A549 (cell line): ENCODE results near the gene CENPU. TPM values are rescaled to one million over a fixed set of nuclear protein-coding genes. Genes with fewer than 3 reads are reported as not detected.

Experiments used
- ATAC-seq, 2 experiments: fragments of 200-7000 bp in 1 of 2; fragments of >200 bp in 1 of 2; cut with Nextera tagmentation in 1 of 2; cut with Tn5 transposase in 1 of 2; 3 replicates each; pipeline versions ENCODE4 v1.8.0 to v1.9.1; 2018 to 2020; ENCODE audit warnings: mild to moderate bottlenecking in 1 of 2, moderate library complexity in 1 of 2
- CTCF ChIA-PET: fragments of 300-600 bp; sonication (Branson Sonifier 250); formaldehyde crosslinking; extraction: SDS; loops from one replicate; lab custom pipeline; 2021; ENCODE audit warnings: antibody characterized with exemption, inconsistent platforms; lab: Yijun Ruan, JAX
- POLR2A ChIA-PET: fragments of 350-600 bp; formaldehyde crosslinking; extraction: SDS; loops from one replicate; lab custom pipeline; 2021; ENCODE audit warnings: antibody characterized with exemption, inconsistent platforms; lab: Yijun Ruan, JAX
- DNase-seq, 2 experiments: peaks; one replicate each; pipeline versions ENCODE4 v3.0.0 to v3.0.0-alpha.2; 2011 to 2016; ENCODE audit warnings: low read depth in 1 of 2, low spot score in 1 of 2
- FAIRE-seq: peaks from 2 replicates; lab custom pipeline; 2011; peaks lifted over from hg19 to GRCh38; lab: Jason Lieb, UNC
- H3K27ac ChIP-seq, 2 experiments: fragments of >200 bp; sonication (Bioruptor Twin); formaldehyde crosslinking; 3 replicates each; pipeline ENCODE4 v1.5.1; 2016 to 2017
- H3K4me1 ChIP-seq: fragments of >200 bp; sonication (Bioruptor Twin); formaldehyde crosslinking; 3 replicates; pipeline ENCODE4 v1.6.1; 2016
- H3K4me2 ChIP-seq: fragments of >200 bp; sonication (Bioruptor Twin); formaldehyde crosslinking; 3 replicates; pipeline ENCODE4 v1.6.1; 2016
- H3K4me3 ChIP-seq: fragments of >200 bp; sonication (Bioruptor Twin); formaldehyde crosslinking; 3 replicates; pipeline ENCODE4 v1.5.1; 2016
- H3K9me3 ChIP-seq: fragments of >200 bp; sonication (Bioruptor Twin); formaldehyde crosslinking; 3 replicates; pipeline ENCODE4 v1.6.1; 2016
- BHLHE40 ChIP-seq: IDR thresholded peaks from 2 replicates; pipeline ENCODE4 v1.6.1; 2012; ENCODE audit warnings: low read depth, low read length, inconsistent platforms
- CBX8 ChIP-seq: fragments of 200-600 bp; sonication (generic); IDR thresholded peaks from 2 replicates; pipeline ENCODE4 v1.6.1; 2016
- EHF ChIP-seq: fragments of 250-450 bp; sonication (Bioruptor Pico); IDR thresholded peaks from 2 replicates; pipeline ENCODE4 v1.5.0; 2020; ENCODE audit warnings: mild to moderate bottlenecking
- EHMT2 ChIP-seq: fragments of 200-600 bp; sonication (generic); IDR thresholded peaks from 2 replicates; pipeline ENCODE4 v1.6.1; 2016; ENCODE audit warnings: antibody characterized with exemption, low read depth, mild to moderate bottlenecking, moderate library complexity
- FOXS1 ChIP-seq: fragments of 250-450 bp; sonication (Bioruptor Pico); IDR thresholded peaks from 2 replicates; pipeline ENCODE4 v1.5.0; 2020; ENCODE audit warnings: mild to moderate bottlenecking, moderate library complexity
- HDAC2 ChIP-seq: fragments of 200-600 bp; sonication (generic); IDR thresholded peaks from 2 replicates; pipeline ENCODE4 v1.6.1; 2016
- HOXA7 ChIP-seq: fragments of 250-450 bp; sonication (Bioruptor Pico); IDR thresholded peaks from 2 replicates; pipeline ENCODE4 v1.5.0; 2020; ENCODE audit warnings: mild to moderate bottlenecking, moderate library complexity
- JUN ChIP-seq, 2 experiments: fragments of >200 bp; sonication (Bioruptor Twin); formaldehyde crosslinking; IDR thresholded peaks; 2 replicates in 1 of 2; 3 replicates in 1 of 2; pipeline ENCODE4 v1.6.1; 2016 to 2017
- KDM1A ChIP-seq: fragments of 200-600 bp; sonication (generic); IDR thresholded peaks from 2 replicates; pipeline ENCODE4 v1.6.1; 2016; ENCODE audit warnings: low read depth, mild to moderate bottlenecking
- KDM5A ChIP-seq: fragments of 200-600 bp; sonication (generic); IDR thresholded peaks from 2 replicates; pipeline ENCODE4 v1.6.1; 2016; ENCODE audit warnings: antibody characterized with exemption, mild to moderate bottlenecking
- NFE2L2 ChIP-seq: fragments of 150-350 bp; conservative IDR thresholded peaks from 2 replicates; pipeline ENCODE4 v1.6.1; 2014; ENCODE audit warnings: low read length
- NPAS2 ChIP-seq: fragments of 250-450 bp; sonication (Bioruptor Pico); IDR thresholded peaks from 2 replicates; pipeline ENCODE4 v1.8.0; 2022; ENCODE audit warnings: mild to moderate bottlenecking, moderate library complexity, borderline replicate concordance
- NR3C1 ChIP-seq: fragments of >200 bp; sonication (Bioruptor Twin); formaldehyde crosslinking; IDR thresholded peaks from 3 replicates; pipeline ENCODE4 v1.6.1; 2017
- POLR2AphosphoS2 ChIP-seq: conservative IDR thresholded peaks from 2 replicates; pipeline ENCODE4 v1.6.1; 2012; ENCODE audit warnings: low read length, improper control_type of control experiment, inconsistent platforms
- RAD21 ChIP-seq, 2 experiments: fragments of >200 bp in 1 of 2; sonication (Bioruptor Twin) in 1 of 2; formaldehyde crosslinking in 1 of 2; IDR thresholded peaks in 1 of 2; conservative IDR thresholded peaks in 1 of 2; 2 replicates in 1 of 2; 3 replicates in 1 of 2; pipeline ENCODE4 v1.6.1; 2012 to 2018; ENCODE audit warnings: inconsistent platforms in 1 of 2
- RFX5 ChIP-seq: fragments of 450-650 bp; IDR thresholded peaks from 2 replicates; pipeline ENCODE4 v1.7.1; 2014; ENCODE audit warnings: antibody characterized with exemption, mild to moderate bottlenecking, moderate library complexity
- RNF2 ChIP-seq: fragments of 200-600 bp; sonication (generic); IDR thresholded peaks from 2 replicates; pipeline ENCODE4 v1.6.1; 2016; ENCODE audit warnings: low read depth, mild to moderate bottlenecking, antibody characterized with exemption, moderate library complexity, borderline replicate concordance
- SREBF2 ChIP-seq: fragments of 450-650 bp; IDR thresholded peaks from 2 replicates; pipeline ENCODE4 v1.6.1; 2014; ENCODE audit warnings: mild to moderate bottlenecking, moderate library complexity
- TFCP2L1 ChIP-seq: fragments of 250-450 bp; sonication (Bioruptor Pico); IDR thresholded peaks from 2 replicates; pipeline ENCODE4 v1.5.0; 2021; ENCODE audit warnings: mild to moderate bottlenecking
- TP53 ChIP-seq: fragments of 250-450 bp; sonication (Bioruptor Pico); IDR thresholded peaks from 2 replicates; pipeline ENCODE4 v1.5.0; 2021; ENCODE audit warnings: mild to moderate bottlenecking, moderate library complexity
- ZC3H11A ChIP-seq: fragments of 450-650 bp; IDR thresholded peaks from 2 replicates; pipeline ENCODE4 v1.6.1; 2014; ENCODE audit warnings: antibody characterized with exemption, mild to moderate bottlenecking
- ZNF302 ChIP-seq: fragments of 250-450 bp; sonication (Bioruptor Pico); IDR thresholded peaks from 2 replicates; pipeline ENCODE4 v1.9.0; 2021; ENCODE audit warnings: inconsistent platforms, mild to moderate bottlenecking, moderate library complexity
- WGBS: methylation state at CpG from one replicate; pipeline ENCODE4 v1.1.6; 2017; ENCODE audit errors: missing lambda C conversion rate; 5-methylcytosine and 5-hydroxymethylcytosine counted together
- polyA plus RNA-seq, 4 experiments: library from polyadenylated mRNA; depleted of rRNA in 3 of 4; stranded (reverse); fragments of >200 nt; fragmentation: RNase III in 1 of 4; extraction: RNeasy Plus Mini Kit Qiagen cat#74134 plus additional on column Dnase treatment in 1 of 4; gene quantifications; 2 replicates in 3 of 4; 3 replicates in 1 of 4; pipeline ENCODE4 v1.2.3, GENCODE V29; 2011 to 2017
- TF ChIP-seq, protein P1 (sequence below): IDR thresholded peaks from 2 replicates; pipeline ENCODE4 v1.6.1; 2012
- TF ChIP-seq, protein P2 (sequence below): fragments of >200 bp; sonication (Bioruptor Twin); formaldehyde crosslinking; IDR thresholded peaks from 3 replicates; pipeline ENCODE4 v1.5.1; 2016
- TF ChIP-seq, protein P3 (sequence below): fragments of 250-450 bp; sonication (Bioruptor Pico); IDR thresholded peaks from 2 replicates; pipeline ENCODE4 v1.5.0; 2021; ENCODE audit warnings: mild to moderate bottlenecking, moderate library complexity, borderline replicate concordance
- TF ChIP-seq, protein P4 (sequence below): fragments of >200 bp; sonication (Bioruptor Twin); formaldehyde crosslinking; IDR thresholded peaks from 3 replicates; pipeline ENCODE4 v1.6.1; 2016
- TF ChIP-seq, protein P5 (sequence below): fragments of 450-650 bp; IDR thresholded peaks from 2 replicates; pipeline ENCODE4 v1.6.1; 2014; ENCODE audit warnings: antibody characterized with exemption
- TF ChIP-seq, protein P6 (sequence below): fragments of 150-350 bp; IDR thresholded peaks from 2 replicates; pipeline ENCODE4 v1.6.1; 2014; ENCODE audit warnings: low read depth, mild to moderate bottlenecking, low read length

CENPU gene
- polyA plus RNA-seq, 2 of the 4 experiments (the other 2 are of a cell fraction): 22.9 to 28.4 TPM

DNA sequence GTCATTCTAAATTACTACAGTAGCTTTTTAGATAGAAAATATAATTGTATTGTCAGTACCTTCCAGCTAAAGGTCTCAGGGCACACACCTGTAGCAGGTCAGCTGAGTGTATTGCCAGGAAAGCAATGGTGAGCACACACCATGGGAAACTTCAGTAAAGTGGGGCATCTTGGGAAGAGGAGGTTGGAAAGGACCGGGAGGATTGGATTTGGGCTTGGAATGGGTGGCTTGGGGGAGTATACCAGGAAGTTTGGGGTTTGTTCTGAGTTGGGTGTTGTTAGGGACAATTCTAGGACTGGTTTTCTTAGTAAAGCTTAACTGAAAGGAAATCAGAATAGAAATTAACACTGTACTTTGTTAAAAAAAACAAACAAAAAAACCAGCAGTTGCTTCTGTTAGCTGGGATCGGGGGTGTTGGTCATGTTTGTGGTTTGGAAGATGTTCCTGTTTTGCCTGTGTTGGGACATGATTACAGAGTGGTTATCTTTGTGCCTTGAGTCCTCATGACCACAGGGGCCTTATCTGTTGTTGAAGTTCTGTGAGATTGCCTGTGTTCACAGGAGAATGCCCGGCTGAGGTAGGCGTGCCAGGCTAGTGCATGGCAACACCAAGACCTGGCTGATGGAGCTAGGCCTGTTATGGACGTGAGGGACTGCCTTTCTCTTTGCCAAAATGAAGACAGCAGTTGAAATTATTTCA lies 49.3 kb downstream of the CENPU start (continued):
- TF ChIP-seq, protein P1, sequence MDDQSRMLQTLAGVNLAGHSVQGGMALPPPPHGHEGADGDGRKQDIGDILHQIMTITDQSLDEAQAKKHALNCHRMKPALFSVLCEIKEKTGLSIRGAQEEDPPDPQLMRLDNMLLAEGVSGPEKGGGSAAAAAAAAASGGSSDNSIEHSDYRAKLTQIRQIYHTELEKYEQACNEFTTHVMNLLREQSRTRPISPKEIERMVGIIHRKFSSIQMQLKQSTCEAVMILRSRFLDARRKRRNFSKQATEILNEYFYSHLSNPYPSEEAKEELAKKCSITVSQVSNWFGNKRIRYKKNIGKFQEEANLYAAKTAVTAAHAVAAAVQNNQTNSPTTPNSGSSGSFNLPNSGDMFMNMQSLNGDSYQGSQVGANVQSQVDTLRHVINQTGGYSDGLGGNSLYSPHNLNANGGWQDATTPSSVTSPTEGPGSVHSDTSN: no peak
- TF ChIP-seq, protein P2, sequence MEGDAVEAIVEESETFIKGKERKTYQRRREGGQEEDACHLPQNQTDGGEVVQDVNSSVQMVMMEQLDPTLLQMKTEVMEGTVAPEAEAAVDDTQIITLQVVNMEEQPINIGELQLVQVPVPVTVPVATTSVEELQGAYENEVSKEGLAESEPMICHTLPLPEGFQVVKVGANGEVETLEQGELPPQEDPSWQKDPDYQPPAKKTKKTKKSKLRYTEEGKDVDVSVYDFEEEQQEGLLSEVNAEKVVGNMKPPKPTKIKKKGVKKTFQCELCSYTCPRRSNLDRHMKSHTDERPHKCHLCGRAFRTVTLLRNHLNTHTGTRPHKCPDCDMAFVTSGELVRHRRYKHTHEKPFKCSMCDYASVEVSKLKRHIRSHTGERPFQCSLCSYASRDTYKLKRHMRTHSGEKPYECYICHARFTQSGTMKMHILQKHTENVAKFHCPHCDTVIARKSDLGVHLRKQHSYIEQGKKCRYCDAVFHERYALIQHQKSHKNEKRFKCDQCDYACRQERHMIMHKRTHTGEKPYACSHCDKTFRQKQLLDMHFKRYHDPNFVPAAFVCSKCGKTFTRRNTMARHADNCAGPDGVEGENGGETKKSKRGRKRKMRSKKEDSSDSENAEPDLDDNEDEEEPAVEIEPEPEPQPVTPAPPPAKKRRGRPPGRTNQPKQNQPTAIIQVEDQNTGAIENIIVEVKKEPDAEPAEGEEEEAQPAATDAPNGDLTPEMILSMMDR: no peak
- TF ChIP-seq KDM1A (no peak), SREBF2 (no peak)

DNA sequence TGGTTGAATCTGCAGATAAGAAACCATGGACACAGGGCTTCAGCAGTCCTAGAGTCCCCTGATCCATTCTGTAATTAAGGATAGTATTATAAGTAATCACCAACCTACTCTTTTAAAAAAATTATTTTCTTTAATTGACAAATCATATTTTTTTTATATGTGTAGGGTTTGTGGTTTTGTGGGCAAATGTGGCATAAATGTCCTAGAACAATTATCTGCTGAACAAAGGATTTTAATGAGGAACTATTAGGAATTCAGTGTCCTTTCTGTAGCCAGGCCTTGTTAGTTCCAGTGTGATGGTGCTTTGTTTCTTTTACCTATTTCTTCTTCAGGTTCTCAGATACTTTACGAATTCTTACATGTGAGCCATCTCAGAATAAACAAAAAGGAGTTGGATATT lies 52.0 kb downstream of the CENPU start:
- Histone ChIP-seq H3K4me2 (no peak overlapping the region), H3K27ac (no peak overlapping the region), H3K4me3 (no peak overlapping the region), H3K4me1 (no peaks in the 10 kb centered on the region), H3K9me3 (no peaks in the 10 kb centered on the region)
- ATAC-seq: no peak
- CTCF ChIA-PET: no interaction called here
- DNase-seq: no peak
- TF ChIP-seq, protein P3, sequence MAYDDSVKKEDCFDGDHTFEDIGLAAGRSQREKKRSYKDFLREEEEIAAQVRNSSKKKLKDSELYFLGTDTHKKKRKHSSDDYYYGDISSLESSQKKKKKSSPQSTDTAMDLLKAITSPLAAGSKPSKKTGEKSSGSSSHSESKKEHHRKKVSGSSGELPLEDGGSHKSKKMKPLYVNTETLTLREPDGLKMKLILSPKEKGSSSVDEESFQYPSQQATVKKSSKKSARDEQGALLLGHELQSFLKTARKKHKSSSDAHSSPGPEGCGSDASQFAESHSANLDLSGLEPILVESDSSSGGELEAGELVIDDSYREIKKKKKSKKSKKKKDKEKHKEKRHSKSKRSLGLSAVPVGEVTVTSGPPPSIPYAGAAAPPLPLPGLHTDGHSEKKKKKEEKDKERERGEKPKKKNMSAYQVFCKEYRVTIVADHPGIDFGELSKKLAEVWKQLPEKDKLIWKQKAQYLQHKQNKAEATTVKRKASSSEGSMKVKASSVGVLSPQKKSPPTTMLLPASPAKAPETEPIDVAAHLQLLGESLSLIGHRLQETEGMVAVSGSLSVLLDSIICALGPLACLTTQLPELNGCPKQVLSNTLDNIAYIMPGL: no peak
- TF ChIP-seq BHLHE40 (no peak), NR3C1 (no peak), NPAS2 (no peak), NFE2L2 (no peak), POLR2AphosphoS2 (no peak), TFCP2L1 (CRISPR knock-in tag) (no peak), RAD21 (conservative IDR thresholded peaks at IDR 0.05 in 1 of 2, IDR thresholded peaks at IDR 0.05 in 1 of 2) (no peak), JUN (IDR thresholded peaks at IDR 0.05) (no peak), EHF (CRISPR knock-in tag) (no peak), RFX5 (no peak), CBX8 (no peak)
- TF ChIP-seq, protein P4, sequence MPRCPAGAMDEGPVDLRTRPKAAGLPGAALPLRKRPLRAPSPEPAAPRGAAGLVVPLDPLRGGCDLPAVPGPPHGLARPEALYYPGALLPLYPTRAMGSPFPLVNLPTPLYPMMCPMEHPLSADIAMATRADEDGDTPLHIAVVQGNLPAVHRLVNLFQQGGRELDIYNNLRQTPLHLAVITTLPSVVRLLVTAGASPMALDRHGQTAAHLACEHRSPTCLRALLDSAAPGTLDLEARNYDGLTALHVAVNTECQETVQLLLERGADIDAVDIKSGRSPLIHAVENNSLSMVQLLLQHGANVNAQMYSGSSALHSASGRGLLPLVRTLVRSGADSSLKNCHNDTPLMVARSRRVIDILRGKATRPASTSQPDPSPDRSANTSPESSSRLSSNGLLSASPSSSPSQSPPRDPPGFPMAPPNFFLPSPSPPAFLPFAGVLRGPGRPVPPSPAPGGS: no peak
- TF ChIP-seq, protein P5, sequence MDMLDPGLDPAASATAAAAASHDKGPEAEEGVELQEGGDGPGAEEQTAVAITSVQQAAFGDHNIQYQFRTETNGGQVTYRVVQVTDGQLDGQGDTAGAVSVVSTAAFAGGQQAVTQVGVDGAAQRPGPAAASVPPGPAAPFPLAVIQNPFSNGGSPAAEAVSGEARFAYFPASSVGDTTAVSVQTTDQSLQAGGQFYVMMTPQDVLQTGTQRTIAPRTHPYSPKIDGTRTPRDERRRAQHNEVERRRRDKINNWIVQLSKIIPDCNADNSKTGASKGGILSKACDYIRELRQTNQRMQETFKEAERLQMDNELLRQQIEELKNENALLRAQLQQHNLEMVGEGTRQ: no peak
- 82% methylated on average over 1 of the region's 1 CpG for WGBS
- no peak for FAIRE-seq
- POLR2A ChIA-PET: no interaction called here

DNA sequence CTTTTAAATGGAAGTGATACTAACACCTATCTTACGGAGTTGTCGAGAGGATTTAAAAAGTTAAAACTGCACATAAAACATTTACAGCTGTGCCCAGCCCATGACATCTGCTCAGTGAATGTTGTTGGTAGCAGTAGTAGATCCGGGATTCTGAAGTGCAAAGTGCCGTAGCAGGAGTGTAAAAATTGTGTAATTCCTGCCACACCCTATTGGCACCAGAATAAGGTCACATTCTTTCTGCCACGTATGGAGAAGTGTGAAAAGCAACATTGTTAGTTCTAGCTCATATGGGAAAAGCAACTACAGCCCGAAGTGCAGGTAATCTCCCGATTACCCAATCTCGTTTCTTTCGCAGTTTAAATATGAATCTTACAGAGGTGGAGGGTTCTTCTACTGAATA lies 53.2 kb downstream of the CENPU start:
- no peak overlapping the region for H3K27ac ChIP-seq
- no peaks in the 10 kb centered on the region for H3K4me1 ChIP-seq
- no peak for ATAC-seq
- CTCF ChIA-PET: no interaction called here
- no peaks in the 10 kb centered on the region for H3K9me3 ChIP-seq
- no peak for FAIRE-seq
- H3K4me3 ChIP-seq: no peak overlapping the region
- no peak overlapping the region for H3K4me2 ChIP-seq
- POLR2A ChIA-PET: no interaction called here
- 73% methylated on average over 9 of the region's 9 CpGs for WGBS
- DNase-seq: no peak
- TF ChIP-seq, protein P6, sequence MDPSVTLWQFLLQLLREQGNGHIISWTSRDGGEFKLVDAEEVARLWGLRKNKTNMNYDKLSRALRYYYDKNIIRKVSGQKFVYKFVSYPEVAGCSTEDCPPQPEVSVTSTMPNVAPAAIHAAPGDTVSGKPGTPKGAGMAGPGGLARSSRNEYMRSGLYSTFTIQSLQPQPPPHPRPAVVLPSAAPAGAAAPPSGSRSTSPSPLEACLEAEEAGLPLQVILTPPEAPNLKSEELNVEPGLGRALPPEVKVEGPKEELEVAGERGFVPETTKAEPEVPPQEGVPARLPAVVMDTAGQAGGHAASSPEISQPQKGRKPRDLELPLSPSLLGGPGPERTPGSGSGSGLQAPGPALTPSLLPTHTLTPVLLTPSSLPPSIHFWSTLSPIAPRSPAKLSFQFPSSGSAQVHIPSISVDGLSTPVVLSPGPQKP: no peak
- TF ChIP-seq KDM5A: no peak
- TF ChIP-seq RNF2: no peak
- no peak for TF ChIP-seq TFCP2L1 (CRISPR knock-in tag)
- no peak for TF ChIP-seq ZNF302
- no peak for TF ChIP-seq HOXA7
- TF ChIP-seq EHMT2: no peak
- no peak for TF ChIP-seq HDAC2
- TF ChIP-seq ZC3H11A: no peak
- TF ChIP-seq RFX5: no peak
- TF ChIP-seq FOXS1: no peak
- no peak for TF ChIP-seq TP53 (CRISPR knock-in tag)
